Transverse colon (tissue), 4 donors: Measurements from ENCODE around the gene IFRD1. TPM values are rescaled to one million over a fixed set of nuclear protein-coding genes. Genes with fewer than 3 reads are reported as not detected.

ENCODE experiments used
- DNase-seq: peaks from one replicate; pipeline ENCODE4 v3.0.0-alpha.2; 2019
- H3K27ac ChIP-seq, 4 donors: fragments of 200-600 bp; sonication (generic); 2 replicates each; pipeline ENCODE4 v1.5.1; 2016 to 2018; ENCODE audit warnings: inconsistent platforms in 4 of 4
- H3K27me3 ChIP-seq: fragments of 200-600 bp; sonication (generic); 2 replicates; pipeline ENCODE4 v1.5.1; 2017; ENCODE audit warnings: inconsistent platforms
- H3K36me3 ChIP-seq, 4 donors: fragments of 200-600 bp; sonication (generic); 2 replicates each; pipeline ENCODE4 v1.5.1; 2017 to 2019; ENCODE audit warnings: inconsistent platforms in 4 of 4
- H3K4me1 ChIP-seq, 4 donors: fragments of 200-600 bp; sonication (generic); 2 replicates each; pipeline ENCODE4 v1.5.1; 2017 to 2020; ENCODE audit warnings: inconsistent platforms in 4 of 4
- H3K4me3 ChIP-seq, 4 donors: fragments of 200-600 bp; sonication (generic); 1 replicate in 1 of 4; 2 replicates in 3 of 4; pipeline versions ENCODE4 v1.5.1 to v1.6.1; 2017 to 2019; ENCODE audit warnings: inconsistent platforms in 4 of 4
- H3K9me3 ChIP-seq, 2 donors: fragments of 200-600 bp; sonication (generic); 2 replicates each; pipeline ENCODE4 v1.5.1; 2017 to 2019; ENCODE audit warnings: inconsistent platforms in 2 of 2
- EP300 ChIP-seq: sonication (generic); formaldehyde crosslinking; IDR thresholded peaks from one replicate; pipeline ENCODE4 v1.6.1; 2017; ENCODE audit warnings: antibody characterized with exemption, low read depth
- POLR2A ChIP-seq: fragments of 450-650 bp; IDR thresholded peaks from one replicate; pipeline ENCODE4 v1.6.1; 2016; ENCODE audit warnings: antibody characterized with exemption, mild to moderate bottlenecking, moderate library complexity
- POLR2AphosphoS5 ChIP-seq, 3 donors: sonication (generic); formaldehyde crosslinking; IDR thresholded peaks; one replicate each; pipeline ENCODE4 v1.6.1; 2016; ENCODE audit warnings: antibody characterized with exemption in 3 of 3
- WGBS, 2 donors: methylation state at CpG; one replicate each; pipeline ENCODE4 v1.1.5; 2018; ENCODE audit warnings: low coverage in 1 of 2; 5-methylcytosine and 5-hydroxymethylcytosine counted together
- in situ Hi-C, 4 donors: fragments of 200-750 bp; cut with MboI; loops; one replicate each; pipeline versions ENCODE4 v1.15.0 to v1.15.1; 2017; ENCODE audit warnings: low sequenced_read_pairs in 3 of 4, low pct_ligation_motif_present in 1 of 4, low pct_unique_long_range_greater_than_20kb in 1 of 4
- intact Hi-C: fragments of 100-400 bp; cut with DNase I; formaldehyde crosslinking; loops from one replicate; pipeline ENCODE4 v1.15.1; 2023; ENCODE audit warnings: low total_unique reads
- total RNA-seq, 4 donors: library from RNA; depleted of rRNA; stranded (reverse); fragments of >200 nt; gene quantifications; one replicate each; pipeline ENCODE4 v1.1.0, GENCODE V29; 2016
- TF ChIP-seq, protein P1 (sequence below), 5 experiments: fragments of 200-600 bp in 3 of 5; fragments of 450-650 bp in 2 of 5; sonication (generic) in 3 of 5; IDR thresholded peaks; 1 replicate in 2 of 5; 2 replicates in 3 of 5; pipeline ENCODE4 v1.5.1; 2016 to 2017; ENCODE audit warnings: antibody characterized with exemption in 5 of 5, inconsistent platforms in 3 of 5, mild to moderate bottlenecking in 2 of 5, moderate library complexity in 1 of 5

The IFRD1 gene, protein sequence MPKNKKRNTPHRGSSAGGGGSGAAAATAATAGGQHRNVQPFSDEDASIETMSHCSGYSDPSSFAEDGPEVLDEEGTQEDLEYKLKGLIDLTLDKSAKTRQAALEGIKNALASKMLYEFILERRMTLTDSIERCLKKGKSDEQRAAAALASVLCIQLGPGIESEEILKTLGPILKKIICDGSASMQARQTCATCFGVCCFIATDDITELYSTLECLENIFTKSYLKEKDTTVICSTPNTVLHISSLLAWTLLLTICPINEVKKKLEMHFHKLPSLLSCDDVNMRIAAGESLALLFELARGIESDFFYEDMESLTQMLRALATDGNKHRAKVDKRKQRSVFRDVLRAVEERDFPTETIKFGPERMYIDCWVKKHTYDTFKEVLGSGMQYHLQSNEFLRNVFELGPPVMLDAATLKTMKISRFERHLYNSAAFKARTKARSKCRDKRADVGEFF
- total RNA-seq: 10 to 100 TPM; 23.3 to 92.7 (median 52.0) TPM

GRCh38 chr7:112449902-112450806, at the start of gene IFRD1:
Gene IFRD1 (plus strand): TSS chr7:112450460. CDS start chr7:112450689, 229 bp downstream.
- 0% methylated on average over 1 to 60 of the region's 73 CpGs for WGBS, 2 donors
- Histone ChIP-seq H3K36me3 (no peaks in the 10 kb centered on the region), H3K9me3 (no peaks in the 10 kb centered on the region), H3K27ac (peak within 1 kb of the TSS; percentile 95 to 100 (median 98)), H3K4me1 (peaks cover 15 to 48% (median 38%) of the 10 kb centered on the region in 4 donors), H3K27me3 (no peaks in the 10 kb centered on the region), H3K4me3 (peak within 1 kb of the TSS; percentile 64 to 95 (median 82))
- intact Hi-C loops: no loop called here
- DNase-seq: peak; percentile 99
- in situ Hi-C loops: loop anchor here in 1 of 4 donors (25.0 kb wide), 1 partner anchor 238 kb away; the partner anchor contains the start of genes DOCK4 and ZNF277
- TF ChIP-seq POLR2AphosphoS5 (IDR thresholded peaks at IDR 0.05) (peak; percentile 99 to 100 (median 100)), EP300 (no peak), POLR2A (peak; percentile 100)
- TF ChIP-seq, protein P1, sequence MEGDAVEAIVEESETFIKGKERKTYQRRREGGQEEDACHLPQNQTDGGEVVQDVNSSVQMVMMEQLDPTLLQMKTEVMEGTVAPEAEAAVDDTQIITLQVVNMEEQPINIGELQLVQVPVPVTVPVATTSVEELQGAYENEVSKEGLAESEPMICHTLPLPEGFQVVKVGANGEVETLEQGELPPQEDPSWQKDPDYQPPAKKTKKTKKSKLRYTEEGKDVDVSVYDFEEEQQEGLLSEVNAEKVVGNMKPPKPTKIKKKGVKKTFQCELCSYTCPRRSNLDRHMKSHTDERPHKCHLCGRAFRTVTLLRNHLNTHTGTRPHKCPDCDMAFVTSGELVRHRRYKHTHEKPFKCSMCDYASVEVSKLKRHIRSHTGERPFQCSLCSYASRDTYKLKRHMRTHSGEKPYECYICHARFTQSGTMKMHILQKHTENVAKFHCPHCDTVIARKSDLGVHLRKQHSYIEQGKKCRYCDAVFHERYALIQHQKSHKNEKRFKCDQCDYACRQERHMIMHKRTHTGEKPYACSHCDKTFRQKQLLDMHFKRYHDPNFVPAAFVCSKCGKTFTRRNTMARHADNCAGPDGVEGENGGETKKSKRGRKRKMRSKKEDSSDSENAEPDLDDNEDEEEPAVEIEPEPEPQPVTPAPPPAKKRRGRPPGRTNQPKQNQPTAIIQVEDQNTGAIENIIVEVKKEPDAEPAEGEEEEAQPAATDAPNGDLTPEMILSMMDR (IDR thresholded peaks at IDR 0.05): no peak

DNA sequence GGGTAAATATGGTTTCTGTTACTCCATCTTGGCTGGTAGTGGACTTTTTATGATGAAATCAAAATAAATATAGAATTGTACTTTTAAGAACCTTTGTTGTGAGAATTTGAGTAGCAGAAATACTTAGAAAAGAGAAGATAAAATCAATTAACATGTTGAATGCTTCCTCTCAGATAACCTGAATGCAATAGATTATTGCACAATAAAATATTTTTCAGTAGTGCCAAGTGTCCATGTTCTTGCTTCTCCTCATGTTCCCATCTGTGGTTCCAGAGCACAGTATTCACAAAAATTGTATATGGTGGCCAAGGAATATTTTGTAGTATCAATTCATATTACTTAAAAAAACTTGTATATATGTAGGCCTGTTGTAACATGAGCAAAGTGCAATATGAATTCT, 45.9 kb upstream of the IFRD1 start:
- Histone ChIP-seq H3K36me3 (no peaks in the 10 kb centered on the region), H3K4me3 (no peak overlapping the region), H3K27me3 (no peaks in the 10 kb centered on the region), H3K27ac (no peak overlapping the region), H3K9me3 (no peaks in the 10 kb centered on the region), H3K4me1 (no peaks in the 10 kb centered on the region)
- intact Hi-C loops (no loop called here), in situ Hi-C loops (loop anchor here in 3 of 4 donors (25.0 kb wide), 1 partner anchor 642 kb away; no protein-coding TSS in a partner anchor)
- DNase-seq: no peak
- TF ChIP-seq POLR2A (no peak), POLR2AphosphoS5 (IDR thresholded peaks at IDR 0.05) (no peak), EP300 (no peak)
- TF ChIP-seq, protein P1 (IDR thresholded peaks at IDR 0.05): no peak

- Histone ChIP-seq H3K27ac (no peak overlapping the region), H3K27me3 (no peaks in the 10 kb centered on the region), H3K36me3 (no peaks in the 10 kb centered on the region), H3K4me1 (no peaks in the 10 kb centered on the region), H3K9me3 (no peaks in the 10 kb centered on the region), H3K4me3 (no peak overlapping the region)
- in situ Hi-C loops: loop anchor here in 3 of 4 donors (25.0 kb wide), 1 partner anchor 643 kb away; no protein-coding TSS in a partner anchor
- TF ChIP-seq, protein P1 (IDR thresholded peaks at IDR 0.05): no peak
- TF ChIP-seq EP300 (no peak), POLR2A (no peak), POLR2AphosphoS5 (IDR thresholded peaks at IDR 0.05) (no peak)
- DNase-seq: no peak
- intact Hi-C loops: no loop called here
- WGBS, 2 donors: 70 to 75% methylated on average over 1 of the region's 1 CpG
Measured at GRCh38 chr7:112405286-112405685, 45.0 kb upstream of the IFRD1 start.

DNA sequence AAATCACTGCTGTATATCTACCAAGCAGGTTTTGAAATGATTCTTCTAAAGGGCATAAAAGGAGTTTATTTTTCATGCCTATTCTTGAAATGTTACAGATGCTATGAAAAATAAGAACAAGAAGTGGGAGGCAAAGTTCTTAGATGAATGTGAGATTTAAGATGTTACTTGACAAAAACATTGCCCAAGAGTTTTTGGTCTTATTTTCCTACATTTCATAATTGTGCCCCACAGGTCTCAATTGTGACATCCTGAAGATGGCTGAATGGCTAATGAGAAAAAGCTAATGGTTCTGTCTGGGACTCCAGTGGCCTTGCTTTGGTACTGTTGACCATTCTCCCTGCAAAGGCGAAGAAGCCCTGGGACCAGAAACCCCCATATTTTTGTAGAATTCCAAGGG, 43.0 kb upstream of the IFRD1 start:
- Histone ChIP-seq H3K36me3 (no peaks in the 10 kb centered on the region), H3K9me3 (no peaks in the 10 kb centered on the region), H3K4me3 (no peak overlapping the region), H3K27me3 (no peaks in the 10 kb centered on the region), H3K4me1 (peaks cover 0 to 6% (median 0%) of the 10 kb centered on the region in 4 donors), H3K27ac (no peak overlapping the region)
- TF ChIP-seq POLR2AphosphoS5 (IDR thresholded peaks at IDR 0.05) (no peak), EP300 (no peak), POLR2A (no peak)
- TF ChIP-seq, protein P1 (IDR thresholded peaks at IDR 0.05): no peak
- in situ Hi-C loops (loop anchor here in 3 of 4 donors (25.0 kb wide), 1 partner anchor 645 kb away; no protein-coding TSS in a partner anchor), intact Hi-C loops (no loop called here)
- DNase-seq: no peak
- WGBS, 2 donors: 93 to 100% methylated on average over 1 of the region's 1 CpG
